Lower leg skin (tissue), 3 donors: ENCODE measurements around the gene UBE2B.

Source experiments
- POLR2A ChIP-seq, 2 donors: fragments of 450-650 bp; IDR thresholded peaks; one replicate each; pipeline ENCODE4 v1.6.1; 2016 to 2017; ENCODE audit warnings: antibody characterized with exemption in 2 of 2, mild to moderate bottlenecking in 1 of 2, moderate library complexity in 1 of 2
- TF ChIP-seq, protein P1 (sequence below), 3 donors: fragments of 450-650 bp; IDR thresholded peaks; one replicate each; pipeline ENCODE4 v1.5.1; 2016; ENCODE audit warnings: antibody characterized with exemption in 3 of 3, mild to moderate bottlenecking in 3 of 3, moderate library complexity in 2 of 3

DNA sequence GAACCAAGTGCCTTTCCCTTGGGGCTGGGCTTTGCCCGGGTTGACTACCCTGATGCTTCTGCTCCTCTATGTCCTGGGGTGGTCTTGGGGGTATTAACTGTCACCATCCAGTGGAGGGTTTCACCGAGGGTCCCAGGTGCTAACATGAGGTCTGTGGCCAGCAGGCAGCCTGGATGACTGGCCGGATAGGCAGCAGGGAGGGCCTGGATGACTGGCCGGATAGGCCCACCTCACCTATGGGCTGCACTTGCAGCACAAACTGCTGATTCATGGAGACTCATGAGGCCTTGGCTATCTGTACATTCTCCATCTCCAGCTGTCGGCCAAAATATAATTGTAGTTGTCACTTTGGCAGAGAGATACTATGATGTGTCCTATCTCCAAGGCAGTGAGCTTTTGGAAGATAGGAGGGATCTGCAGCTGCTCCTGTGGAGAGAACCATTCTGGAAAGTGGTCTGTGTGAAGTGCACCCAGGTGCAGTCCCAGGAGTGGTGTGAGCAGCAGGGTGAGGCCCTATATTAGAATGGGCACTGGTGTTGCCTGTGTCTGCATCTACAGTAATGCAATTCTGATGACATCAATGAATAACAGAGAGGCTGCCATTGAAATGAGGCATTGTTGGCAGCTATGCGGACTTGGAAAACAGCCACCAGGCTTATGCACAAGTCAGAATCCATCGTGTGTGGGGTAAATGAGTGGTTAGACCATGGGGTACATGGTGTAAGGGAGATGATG, 66.6 kb downstream of the UBE2B start:
- TF ChIP-seq, protein P1, sequence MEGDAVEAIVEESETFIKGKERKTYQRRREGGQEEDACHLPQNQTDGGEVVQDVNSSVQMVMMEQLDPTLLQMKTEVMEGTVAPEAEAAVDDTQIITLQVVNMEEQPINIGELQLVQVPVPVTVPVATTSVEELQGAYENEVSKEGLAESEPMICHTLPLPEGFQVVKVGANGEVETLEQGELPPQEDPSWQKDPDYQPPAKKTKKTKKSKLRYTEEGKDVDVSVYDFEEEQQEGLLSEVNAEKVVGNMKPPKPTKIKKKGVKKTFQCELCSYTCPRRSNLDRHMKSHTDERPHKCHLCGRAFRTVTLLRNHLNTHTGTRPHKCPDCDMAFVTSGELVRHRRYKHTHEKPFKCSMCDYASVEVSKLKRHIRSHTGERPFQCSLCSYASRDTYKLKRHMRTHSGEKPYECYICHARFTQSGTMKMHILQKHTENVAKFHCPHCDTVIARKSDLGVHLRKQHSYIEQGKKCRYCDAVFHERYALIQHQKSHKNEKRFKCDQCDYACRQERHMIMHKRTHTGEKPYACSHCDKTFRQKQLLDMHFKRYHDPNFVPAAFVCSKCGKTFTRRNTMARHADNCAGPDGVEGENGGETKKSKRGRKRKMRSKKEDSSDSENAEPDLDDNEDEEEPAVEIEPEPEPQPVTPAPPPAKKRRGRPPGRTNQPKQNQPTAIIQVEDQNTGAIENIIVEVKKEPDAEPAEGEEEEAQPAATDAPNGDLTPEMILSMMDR (IDR thresholded peaks at IDR 0.05): no peak
- no peak for TF ChIP-seq POLR2A (IDR thresholded peaks at IDR 0.05)
